Measurements from ENCODE around the gene DOLK. TPM values are rescaled to one million over a fixed set of nuclear protein-coding genes. Genes with fewer than 3 reads are reported as not detected.

DOLK gene
- total RNA-seq, 3 donors from 2014 or later: 11.1 to 16.2 (median 14.3) TPM

DNA sequence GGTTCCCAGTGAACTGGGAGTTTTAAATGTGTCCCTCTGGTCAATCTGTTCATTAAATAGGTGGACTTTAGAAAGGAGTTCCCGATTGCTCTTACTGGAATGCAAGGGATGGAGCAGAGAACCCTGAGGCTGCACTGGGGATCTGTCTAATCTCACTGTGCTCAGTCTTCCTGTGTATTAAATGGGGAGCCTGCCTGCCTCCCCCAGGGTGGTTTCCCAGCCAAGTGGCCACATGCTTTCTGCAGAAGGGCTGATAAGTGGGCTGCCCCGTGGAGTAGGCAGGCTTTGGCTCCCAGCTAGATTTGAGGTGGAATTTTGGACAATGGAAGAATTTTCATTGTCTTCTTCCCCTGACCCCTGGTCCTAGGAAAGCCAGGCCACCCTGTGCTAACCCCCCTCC, 40.7 kb downstream of the DOLK start:
- peaks cover 10 to 30% of the 10 kb centered on the region in 2 donors for H3K4me1 ChIP-seq
- peaks cover 7% of the 10 kb centered on the region for H3K36me3 ChIP-seq
- peak overlapping the region; percentile 3 to 58 for H3K27ac ChIP-seq
- no peaks in the 10 kb centered on the region for H3K9me3 ChIP-seq
- H3K27me3 ChIP-seq: no peaks in the 10 kb centered on the region
- intact Hi-C loops (cut with DNase I; ENCODE audit: low total_unique reads): loop anchor here (5.0 kb wide), 1 partner anchor 369 kb away; no protein-coding TSS in a partner anchor
- TF ChIP-seq, protein P1, sequence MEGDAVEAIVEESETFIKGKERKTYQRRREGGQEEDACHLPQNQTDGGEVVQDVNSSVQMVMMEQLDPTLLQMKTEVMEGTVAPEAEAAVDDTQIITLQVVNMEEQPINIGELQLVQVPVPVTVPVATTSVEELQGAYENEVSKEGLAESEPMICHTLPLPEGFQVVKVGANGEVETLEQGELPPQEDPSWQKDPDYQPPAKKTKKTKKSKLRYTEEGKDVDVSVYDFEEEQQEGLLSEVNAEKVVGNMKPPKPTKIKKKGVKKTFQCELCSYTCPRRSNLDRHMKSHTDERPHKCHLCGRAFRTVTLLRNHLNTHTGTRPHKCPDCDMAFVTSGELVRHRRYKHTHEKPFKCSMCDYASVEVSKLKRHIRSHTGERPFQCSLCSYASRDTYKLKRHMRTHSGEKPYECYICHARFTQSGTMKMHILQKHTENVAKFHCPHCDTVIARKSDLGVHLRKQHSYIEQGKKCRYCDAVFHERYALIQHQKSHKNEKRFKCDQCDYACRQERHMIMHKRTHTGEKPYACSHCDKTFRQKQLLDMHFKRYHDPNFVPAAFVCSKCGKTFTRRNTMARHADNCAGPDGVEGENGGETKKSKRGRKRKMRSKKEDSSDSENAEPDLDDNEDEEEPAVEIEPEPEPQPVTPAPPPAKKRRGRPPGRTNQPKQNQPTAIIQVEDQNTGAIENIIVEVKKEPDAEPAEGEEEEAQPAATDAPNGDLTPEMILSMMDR (IDR thresholded peaks at IDR 0.05): no peak
- TF ChIP-seq POLR2A (IDR thresholded peaks at IDR 0.05) (no peak), POLR2AphosphoS5 (IDR thresholded peaks at IDR 0.05) (no peak)
- no peak for DNase-seq (ENCODE audit: low spot score in 2 of 2)
- no peak overlapping the region for H3K4me3 ChIP-seq

DNA sequence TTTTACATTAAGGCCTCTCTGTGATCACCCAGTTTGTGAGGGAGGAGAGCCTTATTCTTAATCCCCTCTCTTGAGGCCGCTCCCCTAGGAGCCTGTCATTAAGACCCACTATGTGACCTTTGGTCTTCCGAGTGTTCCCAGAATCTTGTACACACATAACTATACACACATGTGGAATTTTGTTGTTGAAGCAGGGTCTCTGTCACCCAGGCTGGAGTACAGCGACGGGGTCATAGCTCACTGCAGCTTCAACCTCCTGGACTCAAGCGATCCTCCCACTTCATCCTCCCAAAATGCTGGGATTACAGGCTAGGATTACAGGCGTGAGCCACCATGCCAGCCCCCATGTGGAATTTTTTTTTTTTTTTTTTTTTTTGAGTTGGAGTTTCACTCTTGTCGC, 41.4 kb downstream of the DOLK start:
- H3K4me1 ChIP-seq: peaks cover 10 to 23% of the 10 kb centered on the region in 2 donors
- H3K36me3 ChIP-seq: peaks cover 7% of the 10 kb centered on the region
- no peaks in the 10 kb centered on the region for H3K9me3 ChIP-seq
- TF ChIP-seq POLR2AphosphoS5 (IDR thresholded peaks at IDR 0.05) (no peak), POLR2A (IDR thresholded peaks at IDR 0.05) (no peak)
- TF ChIP-seq, protein P1 (IDR thresholded peaks at IDR 0.05): no peak
- no peak for DNase-seq (ENCODE audit: low spot score in 2 of 2)
- intact Hi-C loops (cut with DNase I; ENCODE audit: low total_unique reads): loop anchor here (5.0 kb wide), 1 partner anchor 369 kb away; no protein-coding TSS in a partner anchor
- no peaks in the 10 kb centered on the region for H3K27me3 ChIP-seq
- H3K27ac ChIP-seq: peak overlapping the region; percentile 41 to 46
- H3K4me3 ChIP-seq: no peak overlapping the region

DNA sequence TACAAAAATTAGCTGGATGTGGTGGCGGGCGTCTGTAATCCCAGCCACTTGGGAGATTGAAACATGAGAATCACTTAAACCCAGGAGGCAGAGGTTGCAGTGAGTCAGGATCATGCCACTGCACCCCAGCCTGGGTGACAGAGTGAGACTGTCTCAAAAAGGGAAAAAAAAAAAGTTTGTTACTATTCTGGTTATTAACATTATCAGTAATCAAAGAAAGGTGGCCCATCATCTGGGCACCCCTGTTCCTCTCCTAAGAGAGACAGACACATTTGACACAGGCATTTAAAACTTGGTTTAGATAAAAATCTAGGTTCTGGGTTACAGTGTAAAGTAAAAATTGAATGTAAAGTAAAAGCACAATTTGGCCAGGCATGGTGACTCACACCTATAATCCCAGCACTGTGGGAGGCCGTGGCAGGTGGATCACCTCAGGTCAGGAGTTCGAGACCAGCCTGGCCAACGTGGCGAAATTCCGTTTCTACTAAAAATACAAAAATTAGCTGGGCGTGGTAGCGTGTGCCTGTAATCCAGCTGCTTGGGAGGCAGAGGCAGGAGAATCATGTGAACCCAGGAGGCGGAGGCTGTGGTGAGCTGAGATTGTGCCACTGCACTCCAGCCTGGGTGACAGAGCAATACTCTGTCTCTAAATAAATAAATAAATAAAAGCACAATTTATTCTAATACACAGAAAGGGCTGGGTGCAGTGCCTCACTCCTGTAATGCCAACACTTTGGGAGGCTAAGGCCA, 43.4 kb downstream of the DOLK start:
- H3K36me3 ChIP-seq: peaks cover 7% of the 10 kb centered on the region
- H3K4me1 ChIP-seq: peaks cover 3 to 11% of the 10 kb centered on the region in 2 donors
- peak overlapping the region; percentile 65 to 90 for H3K27ac ChIP-seq
- no peak for TF ChIP-seq POLR2AphosphoS5 (IDR thresholded peaks at IDR 0.05)
- no peak for DNase-seq (ENCODE audit: low spot score in 2 of 2)
- intact Hi-C loops (cut with DNase I; ENCODE audit: low total_unique reads): loop anchor here (1.0 kb wide), 1 partner anchor 15 kb away; no protein-coding TSS in a partner anchor
- no peak overlapping the region for H3K4me3 ChIP-seq
- H3K27me3 ChIP-seq: no peaks in the 10 kb centered on the region
- no peaks in the 10 kb centered on the region for H3K9me3 ChIP-seq

DNA sequence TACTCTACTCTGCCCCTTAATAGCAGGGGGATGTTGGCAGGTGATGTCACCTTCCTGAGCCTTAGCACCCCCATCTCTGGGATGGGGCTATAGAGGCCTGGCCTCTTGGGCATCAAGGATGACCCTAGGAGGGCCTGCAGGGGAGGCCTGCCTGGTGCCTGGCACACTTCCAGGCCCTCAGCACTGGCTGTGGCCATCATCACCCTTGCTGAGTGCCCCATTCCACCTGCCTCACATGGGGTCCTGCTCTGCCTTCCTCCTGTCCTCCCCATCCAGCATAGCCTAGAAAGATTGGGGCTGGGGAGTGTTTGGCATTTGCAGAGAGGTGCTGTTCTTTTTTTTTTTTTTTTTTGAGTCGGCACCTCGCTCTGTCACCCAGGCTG, 44.3 kb downstream of the DOLK start:
- H3K4me3 ChIP-seq: no peak overlapping the region
- no peaks in the 10 kb centered on the region for H3K27me3 ChIP-seq
- intact Hi-C loops (cut with DNase I; ENCODE audit: low total_unique reads): loop anchor here (1.0 kb wide), 1 partner anchor 16 kb away; no protein-coding TSS in a partner anchor
- no peaks in the 10 kb centered on the region for H3K9me3 ChIP-seq
- H3K4me1 ChIP-seq: peaks cover 3 to 19% of the 10 kb centered on the region in 2 donors
- DNase-seq (ENCODE audit: low spot score in 2 of 2): no peak
- TF ChIP-seq POLR2AphosphoS5 (IDR thresholded peaks at IDR 0.05) (no peak), POLR2A (IDR thresholded peaks at IDR 0.05) (no peak)
- TF ChIP-seq, protein P1 (IDR thresholded peaks at IDR 0.05): no peak
- peaks cover under 1% of the 10 kb centered on the region for H3K36me3 ChIP-seq
- H3K27ac ChIP-seq: peak overlapping the region; percentile 65 to 90

DNA sequence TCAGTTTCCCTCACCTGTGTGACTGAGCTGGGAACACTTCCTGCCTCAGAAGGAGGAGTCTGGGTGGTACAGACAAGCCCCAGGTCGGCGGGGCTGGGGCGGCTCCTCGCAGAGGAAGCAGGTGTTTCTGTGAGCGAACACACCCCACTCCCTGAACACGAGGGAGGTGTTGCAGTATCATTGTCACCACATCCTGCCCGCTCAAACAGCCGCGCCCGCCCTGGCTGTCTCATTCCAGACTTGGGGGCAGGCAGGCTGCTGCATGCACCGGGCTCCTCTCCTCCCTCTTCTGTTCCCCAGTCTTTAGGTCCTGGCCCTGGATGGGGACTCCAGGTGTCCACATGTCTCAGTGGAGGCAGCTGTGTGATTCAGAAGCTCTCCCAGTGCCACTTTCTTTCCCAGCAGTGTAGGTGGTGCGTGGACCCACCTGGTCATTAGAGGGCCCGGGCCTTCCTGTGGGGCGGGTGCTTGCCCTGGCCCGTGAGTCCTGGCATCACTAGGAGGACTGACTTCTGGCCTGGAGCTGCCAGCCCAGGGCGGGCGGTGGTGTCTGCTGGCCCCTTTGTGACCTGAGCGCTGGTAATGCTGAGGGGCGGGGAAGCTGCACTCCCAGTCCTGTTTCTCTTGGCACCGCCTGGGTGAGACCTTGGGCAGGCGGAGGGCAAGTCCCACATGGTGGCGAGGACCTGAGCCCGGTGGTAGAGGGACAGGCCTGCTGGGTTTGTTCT, 44.9 kb downstream of the DOLK start:
- Histone ChIP-seq H3K36me3 (no peaks in the 10 kb centered on the region), H3K27ac (peak overlapping the region; percentile 65 to 90), H3K4me3 (no peak overlapping the region), H3K27me3 (no peaks in the 10 kb centered on the region), H3K4me1 (peaks cover 3 to 21% of the 10 kb centered on the region in 2 donors), H3K9me3 (no peaks in the 10 kb centered on the region)
- DNase-seq (ENCODE audit: low spot score in 2 of 2): peak in 1 of 2 donors; percentile 92
- TF ChIP-seq POLR2AphosphoS5 (IDR thresholded peaks at IDR 0.05) (peak; percentile 15 to 50 (median 26)), POLR2A (IDR thresholded peaks at IDR 0.05) (no peak)
- intact Hi-C loops (cut with DNase I; ENCODE audit: low total_unique reads): loop anchor here (1.0 kb wide), 1 partner anchor 17 kb away; no protein-coding TSS in a partner anchor
